WTC11 (cell line): ENCODE results near the gene ZNF442.

Experiments
- CDX4 ChIP-seq: fragments of 250-450 bp; sonication (Bioruptor Pico); IDR thresholded peaks from 2 replicates; pipeline ENCODE4 v1.9.0; 2021; ENCODE audit warnings: moderate library complexity, mild to moderate bottlenecking, inconsistent platforms, borderline replicate concordance
- E2F5 ChIP-seq: sonication (generic); formaldehyde crosslinking; IDR thresholded peaks from 2 replicates; pipeline ENCODE4 v1.8.1; 2022; ENCODE audit warnings: mild to moderate bottlenecking, moderate library complexity, missing genetic modification reagents
- ELF4 ChIP-seq: sonication (generic); formaldehyde crosslinking; IDR thresholded peaks from 2 replicates; pipeline ENCODE4 v1.8.1; 2022; ENCODE audit warnings: low read depth, mild to moderate bottlenecking, moderate library complexity, missing genetic modification reagents
- TEAD1 ChIP-seq: sonication (generic); formaldehyde crosslinking; IDR thresholded peaks from 2 replicates; pipeline ENCODE4 v1.8.0; 2022; ENCODE audit warnings: mild to moderate bottlenecking, missing genetic modification reagents
- TP53 ChIP-seq: sonication (generic); formaldehyde crosslinking; IDR thresholded peaks from 2 replicates; pipeline ENCODE4 v1.8.1; 2023; ENCODE audit warnings: mild to moderate bottlenecking, missing genetic modification reagents
- ZNF263 ChIP-seq: sonication (generic); formaldehyde crosslinking; IDR thresholded peaks from 2 replicates; pipeline ENCODE4 v1.8.1; 2022; ENCODE audit warnings: low read depth, mild to moderate bottlenecking, moderate library complexity, missing genetic modification reagents
- TF ChIP-seq, protein P1 (sequence below): sonication (generic); formaldehyde crosslinking; conservative IDR thresholded peaks from 2 replicates; pipeline ENCODE4 v1.8.1; 2022; ENCODE audit warnings: mild to moderate bottlenecking, missing genetic modification reagents
- TF ChIP-seq, protein P2 (sequence below): fragments of 200-600 bp; IDR thresholded peaks from 2 replicates; pipeline ENCODE4 v1.8.0; 2022; ENCODE audit warnings: antibody characterized with exemption

- TF ChIP-seq ELF4 (CRISPR knock-in tag) (no peak), TP53 (CRISPR knock-in tag) (no peak), ZNF263 (CRISPR knock-in tag) (no peak), TEAD1 (no peak), E2F5 (no peak), CDX4 (CRISPR knock-in tag) (no peak)
- TF ChIP-seq, protein P1, sequence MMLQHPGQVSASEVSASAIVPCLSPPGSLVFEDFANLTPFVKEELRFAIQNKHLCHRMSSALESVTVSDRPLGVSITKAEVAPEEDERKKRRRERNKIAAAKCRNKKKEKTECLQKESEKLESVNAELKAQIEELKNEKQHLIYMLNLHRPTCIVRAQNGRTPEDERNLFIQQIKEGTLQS (CRISPR knock-in tag), result no peak
- TF ChIP-seq, protein P2, sequence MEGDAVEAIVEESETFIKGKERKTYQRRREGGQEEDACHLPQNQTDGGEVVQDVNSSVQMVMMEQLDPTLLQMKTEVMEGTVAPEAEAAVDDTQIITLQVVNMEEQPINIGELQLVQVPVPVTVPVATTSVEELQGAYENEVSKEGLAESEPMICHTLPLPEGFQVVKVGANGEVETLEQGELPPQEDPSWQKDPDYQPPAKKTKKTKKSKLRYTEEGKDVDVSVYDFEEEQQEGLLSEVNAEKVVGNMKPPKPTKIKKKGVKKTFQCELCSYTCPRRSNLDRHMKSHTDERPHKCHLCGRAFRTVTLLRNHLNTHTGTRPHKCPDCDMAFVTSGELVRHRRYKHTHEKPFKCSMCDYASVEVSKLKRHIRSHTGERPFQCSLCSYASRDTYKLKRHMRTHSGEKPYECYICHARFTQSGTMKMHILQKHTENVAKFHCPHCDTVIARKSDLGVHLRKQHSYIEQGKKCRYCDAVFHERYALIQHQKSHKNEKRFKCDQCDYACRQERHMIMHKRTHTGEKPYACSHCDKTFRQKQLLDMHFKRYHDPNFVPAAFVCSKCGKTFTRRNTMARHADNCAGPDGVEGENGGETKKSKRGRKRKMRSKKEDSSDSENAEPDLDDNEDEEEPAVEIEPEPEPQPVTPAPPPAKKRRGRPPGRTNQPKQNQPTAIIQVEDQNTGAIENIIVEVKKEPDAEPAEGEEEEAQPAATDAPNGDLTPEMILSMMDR, result no peak
These were observed 46.4 kb upstream of the ZNF442 start for GRCh38 chr19:12411893-12412292.
